Ovary (tissue), 9 donors: ENCODE data around the gene CARD9. TPM values are rescaled to one million over a fixed set of nuclear protein-coding genes. Genes with fewer than 3 reads are reported as not detected.
"Not testable (repeated sequence)": the region's sequence is repeated elsewhere in the genome, so short reads cannot be mapped to it uniquely, and the experiment has no call there.

Experiments used
- DNase-seq, 5 donors: peaks; one replicate each; pipeline ENCODE4 v3.0.0-alpha.2; 2019 to 2020
- H3K27ac ChIP-seq, 2 donors: fragments of 200-600 bp; one replicate each; pipeline versions ENCODE4 v1.5.1 to v1.8.0; 2019 to 2022
- H3K27me3 ChIP-seq: fragments of 200-600 bp; one replicate; pipeline ENCODE4 v1.8.0; 2022
- H3K36me3 ChIP-seq: fragments of 200-600 bp; sonication (generic); one replicate; pipeline ENCODE4 v1.5.1; 2019
- H3K4me1 ChIP-seq: one replicate; pipeline ENCODE4 v1.8.1; 2013; ENCODE audit warnings: mild to moderate bottlenecking, moderate library complexity; ENCODE audit not compliant: insufficient read depth
- H3K4me3 ChIP-seq: fragments of 200-600 bp; sonication (generic); one replicate; pipeline ENCODE4 v1.5.1; 2017
- H3K9me3 ChIP-seq, 2 donors: fragments of 200-600 bp in 1 of 2; sonication (generic) in 1 of 2; one replicate each; pipeline versions ENCODE4 v1.5.1 to v1.8.1; 2013 to 2019; ENCODE audit warnings: mild to moderate bottlenecking in 1 of 2, moderate library complexity in 1 of 2
- CTCF ChIP-seq, 3 donors: fragments of 450-650 bp in 2 of 3; fragments of 200-600 bp in 1 of 3; IDR thresholded peaks; one replicate each; pipeline versions ENCODE4 v1.5.1 to v1.8.0; 2016 to 2022; ENCODE audit warnings: antibody characterized with exemption in 3 of 3, mild to moderate bottlenecking in 1 of 3
- EP300 ChIP-seq: sonication (generic); formaldehyde crosslinking; IDR thresholded peaks from one replicate; pipeline ENCODE4 v1.6.1; 2017; ENCODE audit warnings: antibody characterized with exemption
- POLR2A ChIP-seq: fragments of 450-650 bp; IDR thresholded peaks from one replicate; pipeline ENCODE4 v1.6.1; 2017; ENCODE audit warnings: antibody characterized with exemption, mild to moderate bottlenecking, moderate library complexity
- WGBS, 3 donors: extraction: QIAGEN DNeasy Blood & Tissue Kit in 1 of 3; methylation state at CpG; one replicate each; pipeline versions ENCODE4 v1.1.5 to v1.1.7; 2013 to 2017; 5-methylcytosine and 5-hydroxymethylcytosine counted together
- intact Hi-C, 4 donors: fragments of 100-400 bp; cut with DNase I; formaldehyde crosslinking; loops; one replicate each; pipeline versions ENCODE4 v1.11.0 to v1.15.1; 2022 to 2023
- polyA plus RNA-seq, 2 donors: library from polyadenylated mRNA; stranded (reverse); fragments of 200-250 nt in 1 of 2; fragments of 350-450 nt in 1 of 2; fragmentation: Illumina TruSeq in 1 of 2; extraction: RNeasy Lipid Tissue Mini Kit (QIAGEN cat#74804) in 1 of 2; gene quantifications; one replicate each; pipeline ENCODE4 v1.2.3, GENCODE V29; 2013 to 2014
- total RNA-seq, 7 donors: library from RNA; depleted of rRNA in 2 of 7; stranded (reverse); fragments of >200 nt in 2 of 7; fragmentation: NEBNext Ultra II Directional in 3 of 7; extraction: Animal tissue kit (Norgen Biotek cat#: 25700) in 3 of 7; gene quantifications; one replicate each; pipeline versions ENCODE4 v1.1.0 to v1.2.4, GENCODE V29; 2016 to 2023
- donor health status: DM: no; HTN: no; CAD: no; lungs with moderate emphysema.
- donor health status: DM: no; HTN: no; CAD: no.
- donor health status: Bipolar disorder and iron deficiency.
- donor health status: DM: yes; HTN: yes; CAD: no.
- donor health status: DM: no; HTN: no; CAD: no.
- donor health status: DM: yes; HTN: yes; CAD: no.

Gene CARD9
- total and polyA plus RNA-seq, 9 donors: 0.48 to 3.5 (median 1.1) TPM; not detected in 1

- H3K9me3 ChIP-seq: no peaks in the 10 kb centered on the region
- H3K36me3 ChIP-seq: no peaks in the 10 kb centered on the region
- DNase-seq: no peak
- peaks cover 3% of the 10 kb centered on the region for H3K4me1 ChIP-seq
- no peak overlapping the region for H3K4me3 ChIP-seq
- H3K27me3 ChIP-seq: no peaks in the 10 kb centered on the region
- no peak overlapping the region for H3K27ac ChIP-seq
- intact Hi-C loops: no loop called here
- TF ChIP-seq EP300: no peak
- TF ChIP-seq CTCF (IDR thresholded peaks at IDR 0.05): no peak
- WGBS, 3 donors: 54 to 63% (median 57%) methylated on average over 16 of the region's 16 CpGs
Observed at GRCh38 chr9:136352682-136353081, 20.8 kb downstream of the CARD9 start.

GRCh38 chr9:136351868-136352267 lies 21.6 kb downstream of the CARD9 start:
- H3K4me3 ChIP-seq, H3K27ac ChIP-seq, H3K9me3 ChIP-seq, H3K36me3 ChIP-seq, DNase-seq, H3K4me1 ChIP-seq, H3K27me3 ChIP-seq, intact Hi-C loops: not testable (repeated sequence)
- WGBS, 3 donors: 84 to 91% (median 88%) methylated on average over 16 to 22 of the region's 24 CpGs

- TF ChIP-seq EP300: no peak
- TF ChIP-seq POLR2A: no peak
- TF ChIP-seq CTCF (IDR thresholded peaks at IDR 0.05): no peak
- no peaks in the 10 kb centered on the region for H3K27me3 ChIP-seq
- WGBS, 3 donors: 70 to 84% (median 77%) methylated on average over 9 to 11 of the region's 11 CpGs
- intact Hi-C loops: no loop called here
- peaks cover 3% of the 10 kb centered on the region for H3K4me1 ChIP-seq
- H3K27ac ChIP-seq: no peak overlapping the region
- no peaks in the 10 kb centered on the region for H3K9me3 ChIP-seq
- H3K4me3 ChIP-seq: no peak overlapping the region
- DNase-seq: no peak
- no peaks in the 10 kb centered on the region for H3K36me3 ChIP-seq
Observed at GRCh38 chr9:136351252-136351800, 22.1 kb downstream of the CARD9 start.

- H3K36me3 ChIP-seq: no peaks in the 10 kb centered on the region
- 77 to 94% (median 85%) methylated on average over 7 to 24 of the region's 24 CpGs for WGBS, 3 donors
- H3K9me3 ChIP-seq: no peaks in the 10 kb centered on the region
- H3K27me3 ChIP-seq: no peaks in the 10 kb centered on the region
- no peak overlapping the region for H3K4me3 ChIP-seq
- peaks cover 3% of the 10 kb centered on the region for H3K4me1 ChIP-seq
- intact Hi-C loops: no loop called here
- no peak overlapping the region for H3K27ac ChIP-seq
- TF ChIP-seq POLR2A (no peak), CTCF (IDR thresholded peaks at IDR 0.05) (no peak), EP300 (no peak)
- DNase-seq: no peak
Observed at GRCh38 chr9:136349546-136349945, 23.9 kb downstream of the CARD9 start.

GRCh38 chr9:136348691-136349090 lies 24.8 kb downstream of the CARD9 start:
- Histone ChIP-seq H3K9me3 (no peaks in the 10 kb centered on the region), H3K36me3 (no peaks in the 10 kb centered on the region), H3K27ac (no peak overlapping the region), H3K27me3 (no peaks in the 10 kb centered on the region), H3K4me1 (peaks cover under 1% of the 10 kb centered on the region), H3K4me3 (no peak overlapping the region)
- WGBS, 3 donors: 84 to 91% (median 85%) methylated on average over 13 to 14 of the region's 14 CpGs
- TF ChIP-seq POLR2A: no peak
- TF ChIP-seq EP300: no peak
- TF ChIP-seq CTCF (IDR thresholded peaks at IDR 0.05): no peak
- intact Hi-C loops: no loop called here
- DNase-seq: no peak
